ENCODE results near the gene PAQR4.

The PAQR4 gene

DNA sequence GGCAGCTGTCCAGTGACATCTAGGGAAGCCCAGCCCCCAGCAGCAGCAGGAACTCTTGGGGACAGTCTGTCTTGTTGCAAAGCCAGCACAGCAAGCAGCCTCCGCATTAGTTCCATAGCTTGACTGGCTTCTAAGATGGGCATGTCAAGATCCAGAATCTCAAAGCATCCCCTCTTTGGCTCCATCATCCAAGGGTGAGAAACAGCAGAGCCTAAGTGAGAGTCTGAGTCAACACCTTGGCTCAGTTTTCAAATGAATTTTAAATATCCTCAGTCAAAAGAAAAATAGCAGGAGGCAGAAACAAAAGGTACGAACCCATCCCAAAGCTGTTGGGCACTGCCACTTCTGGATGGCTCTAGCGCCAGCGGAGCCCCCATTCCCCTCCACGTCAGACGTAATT is 45.8 kb downstream of the PAQR4 start:
- TF ChIP-seq CEBPB (IDR thresholded peaks at IDR 0.05) (no peak), FOXM1 (IDR thresholded peaks at IDR 0.05; ENCODE audit: borderline replicate concordance, low read depth) (no peak), TCF12 (IDR thresholded peaks at IDR 0.05; ENCODE audit: low read depth) (no peak), YY1 (IDR thresholded peaks at IDR 0.05; ENCODE audit: low read depth) (no peak), TAF1 (IDR thresholded peaks at IDR 0.05; ENCODE audit: low read depth) (no peak), EP300 (IDR thresholded peaks at IDR 0.05; ENCODE audit: borderline replicate concordance) (no peak)
- TF ChIP-seq, protein P1, sequence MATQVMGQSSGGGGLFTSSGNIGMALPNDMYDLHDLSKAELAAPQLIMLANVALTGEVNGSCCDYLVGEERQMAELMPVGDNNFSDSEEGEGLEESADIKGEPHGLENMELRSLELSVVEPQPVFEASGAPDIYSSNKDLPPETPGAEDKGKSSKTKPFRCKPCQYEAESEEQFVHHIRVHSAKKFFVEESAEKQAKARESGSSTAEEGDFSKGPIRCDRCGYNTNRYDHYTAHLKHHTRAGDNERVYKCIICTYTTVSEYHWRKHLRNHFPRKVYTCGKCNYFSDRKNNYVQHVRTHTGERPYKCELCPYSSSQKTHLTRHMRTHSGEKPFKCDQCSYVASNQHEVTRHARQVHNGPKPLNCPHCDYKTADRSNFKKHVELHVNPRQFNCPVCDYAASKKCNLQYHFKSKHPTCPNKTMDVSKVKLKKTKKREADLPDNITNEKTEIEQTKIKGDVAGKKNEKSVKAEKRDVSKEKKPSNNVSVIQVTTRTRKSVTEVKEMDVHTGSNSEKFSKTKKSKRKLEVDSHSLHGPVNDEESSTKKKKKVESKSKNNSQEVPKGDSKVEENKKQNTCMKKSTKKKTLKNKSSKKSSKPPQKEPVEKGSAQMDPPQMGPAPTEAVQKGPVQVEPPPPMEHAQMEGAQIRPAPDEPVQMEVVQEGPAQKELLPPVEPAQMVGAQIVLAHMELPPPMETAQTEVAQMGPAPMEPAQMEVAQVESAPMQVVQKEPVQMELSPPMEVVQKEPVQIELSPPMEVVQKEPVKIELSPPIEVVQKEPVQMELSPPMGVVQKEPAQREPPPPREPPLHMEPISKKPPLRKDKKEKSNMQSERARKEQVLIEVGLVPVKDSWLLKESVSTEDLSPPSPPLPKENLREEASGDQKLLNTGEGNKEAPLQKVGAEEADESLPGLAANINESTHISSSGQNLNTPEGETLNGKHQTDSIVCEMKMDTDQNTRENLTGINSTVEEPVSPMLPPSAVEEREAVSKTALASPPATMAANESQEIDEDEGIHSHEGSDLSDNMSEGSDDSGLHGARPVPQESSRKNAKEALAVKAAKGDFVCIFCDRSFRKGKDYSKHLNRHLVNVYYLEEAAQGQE (IDR thresholded peaks at IDR 0.05; ENCODE audit: low read depth), result no peak

DNA sequence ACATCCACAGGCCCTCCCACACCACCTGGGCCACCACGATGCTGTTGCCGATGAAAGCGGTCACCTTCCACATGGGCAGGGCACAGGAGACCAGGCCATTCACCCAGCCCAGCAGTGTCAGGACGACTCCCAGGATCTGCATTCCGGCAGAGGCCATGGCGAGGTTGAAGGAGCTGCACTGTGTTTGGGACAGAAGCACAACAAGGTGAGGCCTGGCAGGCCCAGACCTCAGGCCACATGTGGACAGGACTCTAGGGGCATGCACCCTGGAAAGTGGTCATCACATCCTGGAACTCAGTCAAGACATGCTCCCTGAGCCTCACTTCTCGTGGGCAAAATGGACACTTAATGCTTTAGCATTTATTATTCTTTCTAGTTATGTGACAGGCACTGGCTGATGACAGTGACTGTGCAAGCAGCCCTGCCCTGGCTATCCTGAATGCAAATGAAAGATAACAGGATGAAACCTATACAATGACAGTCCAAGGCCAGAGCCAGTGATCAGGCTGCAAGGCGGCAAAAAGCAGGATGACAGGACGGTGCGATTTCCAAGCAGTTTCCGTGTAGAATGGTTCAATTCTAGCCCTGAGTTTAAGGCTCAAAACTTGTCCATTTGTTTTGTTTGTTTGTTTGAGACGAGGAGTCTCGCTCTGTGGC is 46.8 kb downstream of the PAQR4 start:
- TF ChIP-seq FOXM1 (IDR thresholded peaks at IDR 0.05; ENCODE audit: borderline replicate concordance, low read depth), result no peak
- TF ChIP-seq EGR1 (IDR thresholded peaks at IDR 0.05), result no peak
- TF ChIP-seq ZBTB7A (IDR thresholded peaks at IDR 0.05; ENCODE audit: low read depth), result no peak
- TF ChIP-seq, protein P1 (IDR thresholded peaks at IDR 0.05; ENCODE audit: low read depth), result no peak
- no peak for TF ChIP-seq RAD21 (IDR thresholded peaks at IDR 0.05; ENCODE audit: low read depth)
- TF ChIP-seq, protein P2, sequence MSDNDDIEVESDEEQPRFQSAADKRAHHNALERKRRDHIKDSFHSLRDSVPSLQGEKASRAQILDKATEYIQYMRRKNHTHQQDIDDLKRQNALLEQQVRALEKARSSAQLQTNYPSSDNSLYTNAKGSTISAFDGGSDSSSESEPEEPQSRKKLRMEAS (IDR thresholded peaks at IDR 0.05), result no peak
- no peak for TF ChIP-seq CEBPB (IDR thresholded peaks at IDR 0.05)
- no peak for TF ChIP-seq EP300 (IDR thresholded peaks at IDR 0.05; ENCODE audit: borderline replicate concordance)

DNA sequence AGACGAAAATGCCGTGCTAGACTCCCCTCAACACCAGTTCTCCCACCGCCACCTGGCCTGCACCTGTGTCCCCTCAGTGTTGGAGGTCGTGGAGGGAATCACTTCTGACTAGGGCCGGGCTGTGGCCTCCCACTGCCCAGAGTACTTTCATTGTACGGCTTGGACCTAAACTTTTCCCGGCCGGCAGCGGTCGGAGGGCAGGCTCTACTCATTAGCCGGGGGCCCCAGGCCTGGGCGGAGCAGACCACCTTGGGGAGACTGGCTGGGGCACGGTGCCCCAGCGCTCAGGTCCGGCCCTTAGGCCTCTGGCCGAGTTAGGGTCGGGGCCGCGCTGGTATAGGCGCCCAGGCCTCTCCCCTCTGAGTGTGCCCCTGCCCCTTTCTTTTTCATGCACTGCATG is 48.2 kb downstream of the PAQR4 start:
- TF ChIP-seq, protein P2 (IDR thresholded peaks at IDR 0.05), result no peak
- no peak for TF ChIP-seq CREB1 (IDR thresholded peaks at IDR 0.05; ENCODE audit: low read depth)

DNA sequence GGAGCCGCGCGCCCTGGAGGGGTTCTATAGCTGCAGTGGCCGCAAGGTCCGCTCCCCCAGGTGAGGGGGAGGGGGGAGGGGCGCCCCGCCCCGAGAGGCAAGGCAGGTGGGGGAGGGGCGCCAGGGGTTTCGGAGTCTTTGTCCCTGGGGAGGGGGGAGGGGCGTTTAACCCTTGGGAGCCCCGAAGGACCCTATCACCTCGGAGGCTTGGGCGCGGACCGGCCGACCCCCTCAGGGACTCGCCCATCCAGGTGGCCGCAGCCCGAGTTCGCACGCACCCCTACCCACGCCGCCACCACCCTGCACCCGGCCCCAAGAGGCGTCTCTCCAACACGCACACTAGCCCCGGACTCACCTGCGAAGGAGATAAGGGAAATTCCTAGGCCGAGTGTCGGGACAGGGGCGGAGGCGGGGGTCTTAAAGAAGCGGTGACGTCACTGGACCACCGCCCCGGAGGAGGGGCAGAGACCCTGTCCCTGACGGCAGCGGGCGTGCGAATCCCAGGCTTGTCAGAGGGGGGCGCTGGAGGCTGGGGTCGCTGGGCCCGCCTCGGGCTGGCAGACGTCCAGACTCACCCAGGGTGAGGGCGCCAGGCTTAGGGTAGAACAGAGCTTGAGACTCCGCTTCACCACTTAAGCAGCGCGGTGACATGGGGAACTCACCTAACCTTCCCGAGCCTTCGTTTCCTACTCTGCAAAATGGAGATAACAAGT is 48.8 kb downstream of the PAQR4 start, which contains the start of gene CLDN6:
Gene CLDN6, minus strand, starts transcription at position 390 of the 713 bp plus-strand sequence. CDS start 2,162 bp downstream, outside the sequence.
- TF ChIP-seq RAD21 (IDR thresholded peaks at IDR 0.05; ENCODE audit: low read depth) (0 out of 2 replicates have a peak, but pooled peaks have one; percentile 3), CREB1 (IDR thresholded peaks at IDR 0.05; ENCODE audit: low read depth) (no peak), ZBTB7A (IDR thresholded peaks at IDR 0.05; ENCODE audit: low read depth) (0 out of 2 replicates have a peak, but pooled peaks have one; percentile 34), FOXM1 (IDR thresholded peaks at IDR 0.05; ENCODE audit: borderline replicate concordance, low read depth) (no peak)
- TF ChIP-seq, protein P1 (IDR thresholded peaks at IDR 0.05; ENCODE audit: low read depth), result no peak

DNA sequence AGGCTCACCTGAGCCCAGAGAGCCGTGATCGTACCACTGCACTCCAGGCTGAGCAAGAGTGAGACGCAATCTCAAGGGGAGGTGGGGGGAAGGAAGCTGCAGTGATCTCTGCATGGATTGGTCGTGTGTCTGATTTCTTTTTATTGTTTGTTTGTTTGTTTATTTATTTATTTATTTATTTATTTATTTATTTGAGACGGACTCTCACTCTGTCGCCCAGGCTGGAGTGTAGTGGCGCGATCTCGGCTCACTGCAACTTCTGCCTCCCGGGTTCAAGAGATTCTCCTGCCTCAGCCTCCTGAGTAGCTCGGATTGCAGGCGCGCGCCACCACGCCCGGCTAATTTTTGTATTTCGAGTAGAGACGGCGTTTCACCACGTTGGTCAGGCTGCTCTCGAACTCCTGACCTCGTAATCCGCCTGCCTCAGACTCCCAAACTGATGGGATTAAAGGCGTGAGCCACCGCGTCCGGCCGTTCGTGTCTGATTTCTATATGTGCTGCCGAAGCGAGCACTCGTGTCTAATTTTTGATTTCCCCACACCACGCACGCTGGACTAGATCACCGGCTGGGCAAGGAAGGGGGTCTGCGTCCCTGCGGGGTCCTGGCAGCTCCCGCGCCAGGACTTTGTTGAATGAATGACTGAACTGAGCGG is 50.6 kb downstream of the PAQR4 start:
- TF ChIP-seq YY1 (IDR thresholded peaks at IDR 0.05; ENCODE audit: low read depth), result no peak; the same call in 1 of the 2 replicates
- no peak for TF ChIP-seq TAF1 (IDR thresholded peaks at IDR 0.05; ENCODE audit: low read depth)
- TF ChIP-seq ZBTB7A (IDR thresholded peaks at IDR 0.05; ENCODE audit: low read depth), result peak; percentile 90

DNA sequence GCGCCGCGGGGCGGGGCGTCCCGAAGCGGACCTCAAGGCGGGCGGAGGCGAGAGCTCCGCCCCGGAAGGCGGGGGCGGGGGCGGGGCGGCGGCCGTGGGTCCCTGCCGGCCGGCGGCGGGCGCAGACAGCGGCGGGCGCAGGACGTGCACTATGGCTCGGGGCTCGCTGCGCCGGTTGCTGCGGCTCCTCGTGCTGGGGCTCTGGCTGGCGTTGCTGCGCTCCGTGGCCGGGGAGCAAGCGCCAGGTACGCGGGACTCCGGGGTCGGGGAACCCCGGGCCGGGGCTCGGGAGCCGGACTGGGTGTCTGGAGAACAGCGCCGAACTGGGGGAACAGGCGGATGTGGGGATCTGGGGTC is 51.1 kb downstream of the PAQR4 start, which contains the start of gene TNFRSF12A:
Gene TNFRSF12A, plus strand, starts transcription at position 122 of the 357 bp plus-strand sequence. Its CDS starts 30 bp downstream, at position 152.
- no peak for TF ChIP-seq FOXM1 (IDR thresholded peaks at IDR 0.05; ENCODE audit: borderline replicate concordance, low read depth)
- peak; percentile 81 for TF ChIP-seq EGR1 (IDR thresholded peaks at IDR 0.05)
- no peak; the same call in 1 of the 2 replicates for TF ChIP-seq YY1 (IDR thresholded peaks at IDR 0.05; ENCODE audit: low read depth)
- TF ChIP-seq, protein P2 (IDR thresholded peaks at IDR 0.05), result no peak; the same call in 1 of the 2 replicates
- TF ChIP-seq, protein P1 (IDR thresholded peaks at IDR 0.05; ENCODE audit: low read depth), result peak; percentile 29; the same call in 1 of the 2 replicates
- peak; percentile 88 for TF ChIP-seq TAF1 (IDR thresholded peaks at IDR 0.05; ENCODE audit: low read depth)
- TF ChIP-seq CEBPB (IDR thresholded peaks at IDR 0.05), result no peak
- TF ChIP-seq ZBTB7A (IDR thresholded peaks at IDR 0.05; ENCODE audit: low read depth), result no peak
